Measurements from ENCODE around the gene GCLC. TPM values are rescaled to one million over a fixed set of nuclear protein-coding genes. Genes with fewer than 3 reads are reported as not detected.

Gene GCLC
- polyA plus RNA-seq, 12 donors = 6.6 to 33.2 (median 10.2) TPM; not detected in 1

DNA sequence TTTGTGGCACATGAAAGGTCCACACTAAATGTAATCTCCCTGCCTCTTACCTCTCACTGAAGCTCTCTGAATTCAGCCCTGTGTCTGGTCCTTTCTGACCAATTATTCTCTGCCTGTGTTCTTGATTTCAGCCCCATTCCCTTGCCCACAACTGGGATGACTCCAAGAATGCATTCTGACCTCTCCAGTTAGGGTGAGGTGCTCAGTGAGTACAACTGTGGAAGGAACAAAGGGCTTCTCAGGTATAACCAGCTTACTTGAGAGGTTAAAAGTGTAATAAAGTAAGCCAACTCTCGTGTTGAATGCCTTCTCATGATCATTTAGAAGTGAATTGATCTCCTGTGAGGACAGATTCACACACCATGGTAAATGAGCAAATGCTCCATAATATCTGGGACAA lies 88.1 kb downstream of the GCLC start:
- DNase-seq = no peak

DNA sequence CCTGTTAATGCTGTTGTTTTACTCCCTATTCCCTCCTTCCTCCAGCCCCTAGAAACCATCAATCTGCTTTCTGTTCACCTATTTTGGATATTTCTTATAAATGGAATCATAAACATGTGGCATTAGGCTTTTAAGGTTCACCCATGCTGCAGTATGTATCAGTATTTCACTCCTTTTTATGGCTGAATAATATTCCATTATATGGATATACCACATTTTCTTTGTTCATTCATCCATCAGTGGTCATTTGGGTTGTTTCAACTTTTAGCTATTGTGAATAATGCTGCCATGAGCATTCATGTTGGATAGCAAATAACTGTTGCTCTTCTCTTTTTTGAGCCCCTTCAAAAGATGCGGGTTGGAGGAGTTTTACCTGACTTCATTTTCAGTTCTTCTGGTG lies 89.2 kb downstream of the GCLC start:
- no peak for DNase-seq

DNA sequence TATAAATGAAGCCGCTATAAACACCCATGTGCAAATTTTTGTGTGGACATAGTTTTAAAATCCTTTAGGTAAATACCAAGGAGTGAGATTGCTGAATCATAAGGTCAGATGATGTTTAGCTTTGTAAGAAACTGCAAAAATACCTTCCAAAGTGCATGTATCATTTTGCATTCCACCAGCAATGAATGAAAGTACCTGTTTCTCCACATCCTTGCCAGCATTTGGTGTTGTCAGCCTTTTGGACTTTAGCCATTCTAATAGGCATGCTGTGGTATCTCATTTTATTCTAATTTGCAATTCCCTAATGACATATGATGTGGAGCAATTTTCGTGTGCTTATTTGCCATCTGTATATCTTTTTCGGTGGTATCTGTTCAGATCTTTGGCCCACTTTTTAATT lies 93.7 kb downstream of the GCLC start:
- DNase-seq = no peak

DNA sequence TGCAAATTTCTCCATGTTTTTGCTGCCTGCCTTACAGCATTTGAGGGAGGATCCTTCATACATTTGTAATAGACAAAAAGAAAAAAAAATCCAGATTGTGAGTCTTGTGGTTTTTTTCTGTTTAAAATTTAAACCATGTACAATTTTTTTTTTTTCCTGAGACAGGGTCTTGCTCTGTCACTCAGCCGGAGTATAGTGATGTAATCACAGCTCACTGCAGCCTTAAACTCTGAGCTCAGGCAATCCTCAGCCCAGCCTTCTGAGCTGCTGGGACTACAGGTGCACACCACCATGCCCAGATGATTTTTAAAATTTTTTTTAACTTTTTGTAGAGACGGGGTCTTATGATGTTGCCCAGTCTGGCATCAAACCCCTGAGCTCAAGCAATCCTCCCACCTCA lies 97.0 kb downstream of the GCLC start:
- DNase-seq = no peak

Other genes starting within 250 kb of the GCLC start
- gene ELOVL5, start 196.2 kb downstream of the GCLC start, polyA plus RNA-seq (ENCODE audit: insufficient read length in 12 of 12) = 10 to 100 TPM in 11 of 12 donors, not detected in 1; 25.8 to 73.2 (median 43.7) TPM
- gene KLHL31, start 120.7 kb upstream of the GCLC start, polyA plus RNA-seq (ENCODE audit: insufficient read length in 12 of 12) = 10 to 100 TPM; 24.0 to 87.9 (median 72.2) TPM
- 10 to 100 TPM in 5 of 12 donors, 1 to 10 TPM in 6, not detected in 1; 5.7 to 18.8 (median 9.7) TPM for gene LRRC1, start 249.9 kb upstream of the GCLC start, polyA plus RNA-seq (ENCODE audit: insufficient read length in 12 of 12)